Activated CD8-positive, alpha-beta memory T cell treated with anti-CD3 and anti-CD28 coated beads, Interleukin-2, amount 50 U/mL, for 24 hours (primary cell): ENCODE measurements around the gene MRGPRG.
"Not testable (repeated sequence)": the region's sequence is repeated elsewhere in the genome, so short reads cannot be mapped to it uniquely, and the experiment has no call there.

Source experiments
- DNase-seq: peaks from one replicate; pipeline ENCODE4 v3.0.0-alpha.2; 2020; ENCODE audit errors: extremely low read depth

MRGPRG gene

DNA sequence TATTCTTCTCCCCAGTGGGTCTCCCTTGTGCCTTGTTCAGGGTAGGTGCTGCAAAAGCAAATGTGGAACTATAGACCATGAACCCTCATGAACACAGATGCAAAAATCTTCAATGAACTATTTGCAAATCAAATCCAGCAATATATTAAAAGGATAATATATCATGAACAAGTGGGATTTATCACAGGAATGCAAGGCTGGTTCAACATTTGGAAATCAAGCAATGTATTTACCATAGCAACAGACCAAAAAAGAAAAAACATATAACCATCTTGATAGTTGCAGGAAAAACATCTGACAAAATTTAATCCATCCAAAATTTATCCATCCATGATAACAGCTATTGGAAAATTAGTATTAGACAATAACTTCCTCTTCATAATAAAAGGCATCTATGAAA is 42.1 kb downstream of the MRGPRG start:
- no peak for DNase-seq

DNA sequence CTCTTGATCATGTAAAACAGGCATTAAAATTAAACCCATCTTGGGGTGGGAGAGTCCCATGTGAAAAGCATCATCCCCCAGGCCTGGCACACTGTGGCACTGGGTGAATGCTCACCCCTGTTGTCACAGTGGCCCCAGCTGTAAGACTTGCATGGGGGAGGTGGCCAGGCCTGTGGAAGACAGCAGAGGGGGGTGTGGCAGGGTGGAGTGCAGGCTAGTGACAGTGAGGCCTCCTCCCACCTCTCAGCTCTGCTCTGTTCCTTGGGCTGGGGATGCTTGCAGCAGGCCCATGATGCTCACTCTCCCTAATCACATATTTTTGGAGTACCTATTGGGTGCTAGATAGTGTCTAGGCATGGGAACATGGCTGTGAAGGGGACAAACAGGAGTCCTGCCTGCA is 43.4 kb downstream of the MRGPRG start:
- DNase-seq: no peak

DNA sequence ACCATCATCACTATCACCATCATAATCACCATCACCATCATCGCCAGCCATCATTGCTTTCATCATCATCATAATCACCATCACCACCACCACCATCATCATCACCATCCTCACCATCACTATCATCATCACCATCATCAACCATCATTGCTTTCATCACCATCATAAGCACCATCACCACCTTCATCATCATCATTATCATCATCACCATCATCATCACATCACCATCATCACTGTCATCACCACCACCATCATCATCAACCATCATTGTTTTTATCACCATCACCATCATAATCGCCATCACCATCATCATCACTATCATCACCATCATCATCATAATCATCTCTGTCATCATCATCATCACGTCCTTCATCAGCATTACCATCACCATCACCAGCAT is 44.2 kb downstream of the MRGPRG start:
- DNase-seq: no peak

DNA sequence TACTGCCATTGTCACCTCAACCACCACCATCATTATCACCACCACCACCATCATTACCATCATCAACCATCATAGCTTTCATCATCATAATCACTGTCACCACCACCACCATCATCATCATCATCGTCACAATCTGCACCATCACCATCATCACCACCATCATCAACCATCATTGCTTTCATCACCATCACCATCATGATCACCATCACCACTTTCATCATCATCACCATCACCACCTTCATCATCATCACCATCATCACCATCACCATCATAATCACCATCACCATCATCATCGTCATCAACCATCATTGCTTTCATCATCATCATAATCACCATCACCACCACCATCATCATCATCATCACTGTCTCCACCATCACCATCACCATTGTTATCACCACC is 44.8 kb downstream of the MRGPRG start:
- no peak for DNase-seq

DNA sequence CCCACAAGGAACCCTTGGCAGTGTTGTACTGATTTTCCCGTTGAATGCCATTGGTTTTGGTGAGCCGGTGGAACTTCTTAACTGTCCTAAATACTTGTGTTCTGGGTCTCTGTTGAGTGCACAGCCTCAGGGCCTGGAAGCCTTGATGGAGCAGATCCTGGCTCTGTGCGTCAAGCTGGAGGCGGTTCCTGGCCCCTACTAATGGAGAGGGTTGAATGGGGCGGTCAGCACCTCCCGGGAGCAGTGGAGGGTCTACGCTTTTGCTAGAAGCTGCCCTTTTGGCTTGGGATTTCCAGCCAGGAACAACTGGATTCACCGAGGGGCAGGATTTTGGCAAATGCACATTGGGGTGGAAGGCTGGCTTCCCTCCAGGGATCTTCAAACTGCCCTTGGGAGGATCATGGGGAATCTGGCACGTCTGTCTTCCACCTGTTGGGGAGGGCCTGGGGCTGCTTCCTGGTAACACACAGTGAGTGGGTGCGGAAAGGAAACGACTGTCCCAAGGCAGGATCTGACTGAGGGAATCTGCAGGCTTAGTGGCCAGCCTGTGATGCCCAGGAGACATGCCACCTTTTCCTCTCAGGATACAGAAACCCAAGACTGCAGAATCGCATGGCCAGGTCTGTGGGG is 46.6 kb downstream of the MRGPRG start:
- no peak for DNase-seq

DNA sequence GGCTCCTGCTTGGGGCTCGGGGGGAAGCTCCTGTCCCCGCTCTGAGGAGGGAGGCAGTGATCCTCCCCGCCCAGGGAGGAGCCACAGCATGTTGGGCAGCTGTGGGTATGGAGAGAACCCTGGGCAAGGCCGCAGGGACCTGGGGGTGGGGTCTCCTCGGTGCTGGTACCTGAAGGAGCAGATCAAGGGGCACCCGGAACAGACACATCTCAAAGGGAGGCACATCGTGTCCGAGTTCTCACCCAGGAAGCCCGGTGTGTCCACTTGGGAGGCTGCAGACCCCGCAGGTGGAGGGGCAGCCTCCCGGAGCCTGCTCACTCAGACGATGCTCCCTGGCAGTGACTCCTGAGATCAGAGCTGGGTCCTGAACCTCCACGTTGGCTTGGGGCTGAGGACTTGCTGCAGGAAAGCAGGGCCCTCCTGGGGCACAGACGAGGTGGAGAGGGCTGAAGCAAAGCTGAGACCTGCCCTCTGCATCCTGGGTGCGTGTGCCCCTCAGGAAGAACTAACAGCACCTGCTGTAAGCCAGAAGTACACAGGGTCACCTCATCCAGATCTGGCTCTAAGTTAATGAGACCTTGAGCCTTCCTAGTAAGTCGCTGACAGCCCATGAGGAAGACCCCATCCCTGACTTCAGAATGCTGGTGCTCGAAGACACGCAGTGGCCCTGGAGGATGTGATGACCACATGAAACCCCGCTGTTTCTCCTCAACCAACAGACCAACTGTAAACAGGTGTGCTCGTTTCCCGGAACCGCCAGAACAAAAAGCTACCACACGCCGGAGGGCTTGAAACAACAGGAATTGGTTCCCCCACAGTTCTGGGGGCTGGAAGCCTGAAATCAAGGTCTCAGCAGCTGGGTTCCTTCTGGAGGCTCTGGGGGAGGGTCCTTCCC is 47.6 kb downstream of the MRGPRG start:
- no peak for DNase-seq

DNA sequence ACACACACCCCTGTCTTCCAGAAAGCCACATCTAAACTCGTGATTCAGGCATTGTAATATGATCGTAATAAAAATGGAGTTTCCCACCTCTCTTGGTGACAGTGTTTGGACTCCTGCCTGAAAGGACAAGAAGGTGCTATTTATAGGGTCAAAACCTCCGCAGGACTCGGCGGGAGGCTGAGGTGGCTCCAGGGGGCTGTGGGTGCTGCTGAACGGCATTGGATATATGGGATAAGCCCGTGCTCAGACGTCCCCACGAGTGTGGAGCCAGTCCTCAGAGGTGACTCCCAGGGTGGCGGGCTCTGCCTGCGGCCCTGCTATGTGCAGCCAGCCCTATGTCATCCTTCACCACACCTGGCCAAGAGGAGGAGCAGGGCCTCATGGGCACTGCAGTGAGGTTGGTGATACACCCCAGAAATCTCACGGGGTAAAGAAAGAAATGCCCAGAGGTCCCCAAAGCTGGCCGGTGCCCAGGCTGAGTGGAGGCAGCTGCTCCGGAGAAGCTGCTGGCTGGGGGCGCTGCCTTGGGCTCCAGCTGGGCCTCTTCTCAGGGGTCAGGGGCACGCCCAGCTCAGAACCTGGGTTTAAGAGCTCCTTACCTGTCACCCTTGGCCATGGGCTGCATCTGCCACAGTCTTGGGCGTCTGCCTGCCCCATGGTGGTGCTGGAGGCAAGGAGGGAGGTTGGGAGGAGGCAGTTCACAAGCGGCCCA is 48.4 kb downstream of the MRGPRG start:
- DNase-seq: no peak

DNA sequence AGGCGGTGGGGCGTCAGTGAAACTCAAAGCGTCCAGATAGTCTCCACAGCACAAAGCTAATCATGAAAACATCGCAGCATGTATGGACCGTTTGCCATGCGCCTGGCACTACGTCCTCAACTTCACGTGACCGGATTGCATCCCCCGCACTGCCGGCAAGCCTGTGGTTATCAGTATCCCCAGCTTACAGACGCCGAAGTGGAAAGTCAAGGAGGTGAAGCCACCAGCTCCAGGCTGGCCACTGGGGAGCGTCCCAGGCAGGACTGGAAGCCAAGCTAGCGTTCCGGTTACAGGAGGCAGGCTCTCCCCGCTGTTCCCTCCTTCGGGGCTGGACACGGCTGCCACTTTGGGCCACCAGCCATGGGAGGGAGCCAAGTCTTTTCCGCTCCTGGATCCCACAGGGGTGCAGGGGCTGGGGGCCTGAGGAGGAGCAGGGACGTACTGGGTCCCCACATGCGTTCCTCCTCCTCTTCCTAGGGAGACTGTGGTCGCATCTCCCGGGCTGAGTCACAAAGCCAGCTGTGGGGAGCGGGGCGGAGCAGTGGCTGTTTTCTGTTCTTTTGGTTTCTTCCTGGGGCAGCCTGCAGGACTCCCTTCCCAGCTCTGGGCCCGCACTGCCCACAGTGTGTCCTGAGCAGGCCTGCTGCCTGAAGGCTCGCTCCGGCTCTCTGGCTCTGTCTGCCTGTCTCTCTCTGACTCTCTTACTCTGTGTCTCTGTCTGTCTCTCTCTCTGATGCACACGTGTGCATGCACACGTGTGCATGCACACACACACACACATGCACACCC is 49.2 kb downstream of the MRGPRG start:
- no peak for DNase-seq

DNA sequence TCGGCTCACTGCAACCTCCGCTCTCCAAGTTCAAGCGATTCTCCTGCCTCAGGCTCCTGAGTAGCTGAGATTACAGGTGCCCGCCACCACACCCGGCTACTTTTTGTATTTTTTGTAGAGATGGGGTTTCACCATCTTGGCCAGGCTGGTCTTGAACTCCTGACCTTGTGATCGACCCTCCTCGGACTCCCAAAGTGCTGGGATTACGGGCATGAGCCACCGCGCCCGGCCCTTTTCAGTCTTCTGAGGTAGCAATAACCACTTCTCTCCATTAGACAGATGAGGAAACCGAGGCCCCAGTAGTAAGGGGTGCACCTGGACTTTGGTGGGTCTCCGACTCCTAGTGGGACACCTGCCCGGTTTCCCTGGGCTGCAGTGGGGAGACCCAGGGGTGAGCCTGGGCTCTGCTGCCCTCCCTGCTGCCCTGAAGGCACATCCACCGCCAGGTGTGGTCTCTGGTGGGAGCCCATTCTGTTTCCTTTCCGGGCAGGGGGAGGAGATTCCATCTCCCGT is 49.8 kb downstream of the MRGPRG start:
- DNase-seq: not testable (repeated sequence)
